Keratinocyte (primary cell): Measurements from ENCODE around the gene PLAAT2. TPM values are rescaled to one million over a fixed set of nuclear protein-coding genes. Genes with fewer than 3 reads are reported as not detected.

Experiments
- DNase-seq: peaks from one replicate; pipeline ENCODE4 v3.0.0-alpha.2; 2011; ENCODE audit warnings: low read depth, missing footprints, low spot score
- FAIRE-seq: peaks from 2 replicates; lab custom pipeline; 2011; peaks lifted over from hg19 to GRCh38; lab: Jason Lieb, UNC
- H2AFZ ChIP-seq: 2 replicates; pipeline ENCODE4 v1.6.0; 2012; ENCODE audit warnings: low read length, control low read depth, inconsistent platforms; ENCODE audit not compliant: control insufficient read depth
- H3K27ac ChIP-seq: 2 replicates; pipeline ENCODE4 v1.5.1; 2011; ENCODE audit warnings: low read length; ENCODE audit not compliant: control insufficient read depth, insufficient read depth
- H3K27me3 ChIP-seq: 3 replicates; pipeline ENCODE4 v1.6.0; 2011; ENCODE audit warnings: low read length; ENCODE audit not compliant: control insufficient read depth, insufficient read depth; ENCODE audit errors: extremely low read depth
- H3K36me3 ChIP-seq, 2 experiments: 2 replicates in 1 of 2; 3 replicates in 1 of 2; pipeline ENCODE4 v1.5.1; 2011; ENCODE audit warnings: low read length in 2 of 2, mild to moderate bottlenecking in 1 of 2; ENCODE audit not compliant: control insufficient read depth in 2 of 2, insufficient read depth in 2 of 2; ENCODE audit errors: extremely low read depth in 1 of 2
- H3K4me1 ChIP-seq: 3 replicates; pipeline ENCODE4 v1.5.1; 2011; ENCODE audit warnings: low read length; ENCODE audit not compliant: control insufficient read depth, insufficient read depth; ENCODE audit errors: extremely low read depth
- H3K4me2 ChIP-seq: 3 replicates; pipeline ENCODE4 v1.6.0; 2011; ENCODE audit warnings: low read depth, low read length; ENCODE audit not compliant: control insufficient read depth, insufficient read depth; ENCODE audit errors: extremely low read depth
- H3K4me3 ChIP-seq, 3 experiments: fragments of 200-600 bp in 1 of 3; sonication (generic) in 1 of 3; 2 replicates in 2 of 3; 3 replicates in 1 of 3; pipeline ENCODE4 v1.5.1; 2011 to 2016; ENCODE audit warnings: low read length in 3 of 3, mild to moderate bottlenecking in 3 of 3, control low read depth in 2 of 3, inconsistent platforms in 1 of 3, low read depth in 1 of 3, mixed read lengths in 1 of 3, mixed run types in 1 of 3, moderate library complexity in 1 of 3; ENCODE audit not compliant: control insufficient read depth in 2 of 3, insufficient read depth in 2 of 3; ENCODE audit errors: extremely low read depth in 1 of 3
- H3K79me2 ChIP-seq: 2 replicates; pipeline ENCODE4 v1.6.0; 2012; ENCODE audit warnings: low read length; ENCODE audit not compliant: control insufficient read depth, insufficient read depth
- H3K9ac ChIP-seq: 3 replicates; pipeline ENCODE4 v1.6.0; 2011; ENCODE audit warnings: low read length; ENCODE audit not compliant: control insufficient read depth, insufficient read depth; ENCODE audit errors: extremely low read depth
- H3K9me1 ChIP-seq: 3 replicates; pipeline ENCODE4 v1.6.0; 2011; ENCODE audit warnings: low read length; ENCODE audit not compliant: control insufficient read depth, insufficient read depth; ENCODE audit errors: extremely low read depth
- H3K9me3 ChIP-seq: 2 replicates; pipeline ENCODE4 v1.5.1; 2012; ENCODE audit warnings: low read depth, low read length; ENCODE audit not compliant: control insufficient read depth
- H4K20me1 ChIP-seq: 3 replicates; pipeline ENCODE4 v1.6.0; 2011; ENCODE audit warnings: low read length; ENCODE audit not compliant: control insufficient read depth, insufficient read depth; ENCODE audit errors: extremely low read depth
- EZH2 ChIP-seq: IDR thresholded peaks from one replicate; pipeline ENCODE4 v1.6.1; 2012; ENCODE audit warnings: inconsistent platforms, mild to moderate bottlenecking, low read length, moderate library complexity
- dilution Hi-C: fragments of 300-500 bp; cut with MboI; formaldehyde crosslinking; loops from one replicate; pipeline ENCODE4 v1.7.0; 2020; ENCODE audit warnings: low sequenced_read_pairs; ENCODE audit not compliant: extremely low pct_ligation_motif_present
- polyA plus RNA-seq, 5 experiments: library from polyadenylated mRNA; depleted of rRNA in 3 of 5; stranded (reverse) in 3 of 5; stranded (forward) in 1 of 5; unstranded in 1 of 5; fragments of >200 nt; gene quantifications; 1 replicate in 1 of 5; 2 replicates in 3 of 5; 3 replicates in 1 of 5; pipeline versions ENCODE4 v1.2.1 to v1.2.3, GENCODE V29; 2011 to 2012; ENCODE audit warnings: missing spikeins in 2 of 5, low read depth in 1 of 5, low replicate concordance in 1 of 5
- TF ChIP-seq, protein P1 (sequence below), 3 experiments: IDR thresholded peaks in 1 of 3; conservative IDR thresholded peaks in 1 of 3; optimal IDR thresholded peaks in 1 of 3; 2 replicates in 2 of 3; 3 replicates in 1 of 3; pipeline versions ENCODE3 to v1.5.1; 2011; ENCODE audit warnings: low read length in 3 of 3, mild to moderate bottlenecking in 3 of 3, moderate library complexity in 2 of 3, control low read depth in 1 of 3, inconsistent platforms in 1 of 3; ENCODE audit not compliant: insufficient read depth in 2 of 3; ENCODE audit errors: extremely low read depth in 1 of 3

Gene PLAAT2
- polyA plus RNA-seq, 1 donor (not counting 4 experiments of a cell fraction or from before 2014, with no cell fraction given) = 0.29 TPM

DNA sequence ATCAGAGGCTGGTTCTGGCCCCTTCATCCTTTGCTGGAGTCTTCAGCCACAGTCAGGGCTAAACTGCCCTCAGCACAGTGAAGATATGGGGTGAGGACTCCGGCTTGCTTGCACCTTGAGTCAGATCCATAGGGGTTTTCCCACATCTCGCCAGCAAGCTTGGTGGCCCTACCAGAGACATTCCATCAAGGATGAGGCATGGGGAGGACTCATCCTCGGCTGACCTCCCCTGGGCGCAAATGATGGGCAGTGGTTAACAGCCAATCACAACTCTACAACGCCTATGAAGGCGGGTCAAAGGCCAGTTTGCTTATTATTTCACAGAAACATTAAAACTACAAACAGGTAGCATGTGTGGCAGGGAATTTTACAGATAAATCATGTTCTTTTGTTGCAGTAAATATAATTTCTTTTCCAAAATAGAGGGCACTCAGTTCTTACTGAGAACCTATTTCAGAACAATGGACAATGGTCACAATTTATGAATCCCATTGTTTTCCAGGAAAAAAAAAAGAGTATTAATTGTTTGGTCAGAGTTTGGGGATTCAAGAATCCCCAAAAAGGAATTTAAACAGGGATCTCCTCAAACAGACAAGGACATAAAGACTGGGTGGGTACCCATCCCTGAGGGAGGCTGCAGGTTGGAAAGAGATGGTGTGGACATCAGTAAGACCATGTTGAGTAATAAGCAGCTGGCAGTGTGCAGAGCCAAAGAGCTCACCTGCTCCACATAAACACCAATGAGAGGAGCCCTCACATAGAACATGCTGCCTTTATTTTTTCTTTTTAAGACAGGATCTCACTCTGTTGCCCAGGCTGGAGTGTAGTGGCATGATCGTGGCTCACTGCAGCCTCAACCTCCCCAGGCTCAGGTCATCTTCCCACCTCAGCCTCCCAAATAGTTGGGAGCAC, 36.3 kb upstream of the PLAAT2 start:
- no peak overlapping the region for H3K4me3 ChIP-seq
- no peak overlapping the region for H3K4me2 ChIP-seq
- TF ChIP-seq EZH2 = no peak
- TF ChIP-seq, protein P1, sequence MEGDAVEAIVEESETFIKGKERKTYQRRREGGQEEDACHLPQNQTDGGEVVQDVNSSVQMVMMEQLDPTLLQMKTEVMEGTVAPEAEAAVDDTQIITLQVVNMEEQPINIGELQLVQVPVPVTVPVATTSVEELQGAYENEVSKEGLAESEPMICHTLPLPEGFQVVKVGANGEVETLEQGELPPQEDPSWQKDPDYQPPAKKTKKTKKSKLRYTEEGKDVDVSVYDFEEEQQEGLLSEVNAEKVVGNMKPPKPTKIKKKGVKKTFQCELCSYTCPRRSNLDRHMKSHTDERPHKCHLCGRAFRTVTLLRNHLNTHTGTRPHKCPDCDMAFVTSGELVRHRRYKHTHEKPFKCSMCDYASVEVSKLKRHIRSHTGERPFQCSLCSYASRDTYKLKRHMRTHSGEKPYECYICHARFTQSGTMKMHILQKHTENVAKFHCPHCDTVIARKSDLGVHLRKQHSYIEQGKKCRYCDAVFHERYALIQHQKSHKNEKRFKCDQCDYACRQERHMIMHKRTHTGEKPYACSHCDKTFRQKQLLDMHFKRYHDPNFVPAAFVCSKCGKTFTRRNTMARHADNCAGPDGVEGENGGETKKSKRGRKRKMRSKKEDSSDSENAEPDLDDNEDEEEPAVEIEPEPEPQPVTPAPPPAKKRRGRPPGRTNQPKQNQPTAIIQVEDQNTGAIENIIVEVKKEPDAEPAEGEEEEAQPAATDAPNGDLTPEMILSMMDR (optimal IDR thresholded peaks at IDR 0.05 in 1 of 3, IDR thresholded peaks at IDR 0.05 in 1 of 3, conservative IDR thresholded peaks at IDR 0.05 in 1 of 3; ENCODE audit: extremely low read depth in 1 of 3, insufficient read depth in 2 of 3, low read length in 3 of 3) = no peak
- H3K9me3 ChIP-seq = no peaks in the 10 kb centered on the region
- FAIRE-seq (no peak), DNase-seq (peak; percentile 61)
- no peaks in the 10 kb centered on the region for H3K27me3 ChIP-seq
- no peaks in the 10 kb centered on the region for H3K79me2 ChIP-seq
- no peaks in the 10 kb centered on the region for H3K36me3 ChIP-seq
- H3K9me1 ChIP-seq = no peaks in the 10 kb centered on the region
- H4K20me1 ChIP-seq = no peaks in the 10 kb centered on the region
- dilution Hi-C loops = no loop called here
- no peak overlapping the region for H3K27ac ChIP-seq
- no peak overlapping the region for H3K9ac ChIP-seq
- H3K4me1 ChIP-seq = no peaks in the 10 kb centered on the region
- no peak overlapping the region for H2AFZ ChIP-seq

DNA sequence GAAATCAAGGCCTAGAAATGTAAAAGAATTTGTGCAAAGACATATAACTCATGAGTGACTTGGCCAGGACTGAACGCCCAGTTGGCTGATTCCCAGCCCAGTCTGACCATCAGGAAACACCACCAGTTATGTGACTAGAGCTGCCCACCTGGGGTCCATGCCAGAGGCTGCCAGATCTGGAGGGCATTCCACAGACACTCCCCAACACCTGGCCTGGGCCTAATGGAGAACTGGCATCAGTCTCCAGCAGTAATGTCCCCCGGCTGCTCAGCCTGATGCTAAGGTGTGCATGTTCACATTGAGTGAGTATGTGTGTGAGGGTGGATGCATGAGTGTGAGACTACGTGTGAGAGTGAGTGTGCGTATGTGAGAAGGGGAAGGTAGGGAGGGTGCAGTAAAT, 35.4 kb upstream of the PLAAT2 start:
- Histone ChIP-seq H3K4me1 (no peaks in the 10 kb centered on the region), H3K79me2 (no peaks in the 10 kb centered on the region), H3K9me1 (no peaks in the 10 kb centered on the region), H3K27me3 (no peaks in the 10 kb centered on the region), H3K4me2 (no peak overlapping the region), H3K9ac (no peak overlapping the region), H3K27ac (no peak overlapping the region), H4K20me1 (no peaks in the 10 kb centered on the region), H3K4me3 (no peak overlapping the region), H2AFZ (no peak overlapping the region), H3K36me3 (no peaks in the 10 kb centered on the region), H3K9me3 (no peaks in the 10 kb centered on the region)
- dilution Hi-C loops = no loop called here
- TF ChIP-seq, protein P1 (optimal IDR thresholded peaks at IDR 0.05 in 1 of 3, IDR thresholded peaks at IDR 0.05 in 1 of 3, conservative IDR thresholded peaks at IDR 0.05 in 1 of 3; ENCODE audit: extremely low read depth in 1 of 3, insufficient read depth in 2 of 3, low read length in 3 of 3) = no peak
- no peak for TF ChIP-seq EZH2
- DNase-seq (no peak), FAIRE-seq (no peak)
